Effector CD4-positive, alpha-beta T cell (primary cell): Measurements from ENCODE around the gene CD74.
A peak's percentile ranks its signal among the peaks of the same experiment; 100 is the strongest.
"Not testable (repeated sequence)": the region's sequence is repeated elsewhere in the genome, so short reads cannot be mapped to it uniquely, and the experiment has no call there.

ENCODE experiments used
- DNase-seq: peaks from one replicate; pipeline ENCODE4 v3.0.0-alpha.2; 2020

The CD74 gene

DNA sequence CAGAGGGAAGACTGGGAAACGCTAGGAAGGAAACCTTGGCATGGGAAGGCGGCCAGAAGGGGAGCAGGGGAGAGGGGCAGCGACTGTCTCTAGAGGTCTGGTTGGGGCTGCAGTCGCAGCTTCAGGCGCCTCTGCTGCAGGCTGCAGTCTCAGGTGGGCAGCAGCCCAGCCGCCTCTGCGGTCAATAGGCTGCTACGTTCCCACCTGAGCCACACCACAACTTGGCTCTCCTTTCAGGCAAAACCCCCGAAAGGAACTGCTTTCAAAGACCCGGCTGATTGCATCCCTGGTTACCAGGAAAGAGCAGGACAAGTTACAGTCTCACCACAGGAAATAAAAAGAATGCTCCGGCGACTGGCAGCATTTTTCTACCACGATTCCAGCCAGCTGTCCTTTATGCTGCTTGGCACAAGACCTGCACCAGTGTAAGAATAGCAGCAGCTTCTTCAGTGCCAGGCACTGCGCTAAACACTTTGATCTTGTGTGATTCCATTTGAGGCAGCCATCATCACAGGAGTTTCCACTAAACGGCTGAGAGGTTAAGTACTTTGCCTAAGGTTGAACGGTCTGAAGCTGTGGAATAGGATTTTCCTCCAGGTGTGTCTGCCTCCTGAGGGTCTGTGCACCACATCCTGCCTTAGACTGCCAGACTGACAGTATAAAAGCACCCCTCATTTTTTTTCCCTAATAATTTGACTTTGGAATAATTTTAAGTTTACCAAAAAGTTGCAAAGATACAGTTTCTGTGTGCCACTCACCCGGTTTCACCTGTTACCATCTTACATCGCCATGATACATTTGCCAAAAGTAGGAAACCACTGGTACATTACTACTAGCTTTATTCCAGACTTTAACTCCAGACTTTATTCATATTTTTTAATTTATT lies 29.3 kb upstream of the CD74 start:
- DNase-seq, result no peak

DNA sequence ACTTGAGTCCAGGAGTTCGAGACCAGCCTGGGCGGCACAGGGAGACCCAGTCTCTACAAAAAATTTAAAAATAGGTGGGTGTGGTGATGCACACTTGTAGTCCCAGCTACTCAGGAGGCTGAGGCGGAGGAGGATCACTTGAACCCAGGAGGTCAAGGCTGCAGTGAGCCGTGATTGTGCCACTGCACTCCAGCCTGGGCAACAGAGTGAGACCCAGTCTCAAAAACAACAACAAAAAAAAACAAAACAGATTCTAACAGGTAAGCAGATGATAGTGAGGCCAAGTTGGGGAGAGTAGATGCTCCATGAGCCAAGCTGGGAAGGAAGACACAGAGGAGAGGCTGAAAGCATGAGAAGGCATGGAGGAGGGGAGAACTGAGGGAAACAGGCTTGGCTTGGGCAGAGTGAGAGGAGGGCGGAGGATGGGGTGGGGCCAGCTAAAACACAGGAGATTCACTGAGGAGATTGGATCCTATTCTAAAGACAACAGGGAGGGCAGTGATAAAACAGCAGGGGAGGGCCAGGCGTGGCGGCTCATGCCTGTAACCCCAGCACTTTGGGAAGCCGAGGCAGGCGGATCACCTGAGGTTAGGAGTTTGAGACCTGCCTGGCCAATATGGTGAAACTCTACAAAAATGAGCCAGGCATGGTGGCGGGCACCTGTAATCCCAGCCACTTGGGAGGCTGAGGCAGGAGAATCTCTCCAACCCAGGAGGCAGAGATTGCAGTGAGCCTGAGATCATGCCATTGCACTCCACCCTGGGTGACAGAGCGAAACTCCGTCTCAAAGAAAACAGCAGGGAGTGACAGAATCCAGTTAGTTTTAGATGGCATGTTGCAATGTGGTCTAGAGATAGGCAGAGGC lies 28.5 kb upstream of the CD74 start:
- DNase-seq, result no peak

DNA sequence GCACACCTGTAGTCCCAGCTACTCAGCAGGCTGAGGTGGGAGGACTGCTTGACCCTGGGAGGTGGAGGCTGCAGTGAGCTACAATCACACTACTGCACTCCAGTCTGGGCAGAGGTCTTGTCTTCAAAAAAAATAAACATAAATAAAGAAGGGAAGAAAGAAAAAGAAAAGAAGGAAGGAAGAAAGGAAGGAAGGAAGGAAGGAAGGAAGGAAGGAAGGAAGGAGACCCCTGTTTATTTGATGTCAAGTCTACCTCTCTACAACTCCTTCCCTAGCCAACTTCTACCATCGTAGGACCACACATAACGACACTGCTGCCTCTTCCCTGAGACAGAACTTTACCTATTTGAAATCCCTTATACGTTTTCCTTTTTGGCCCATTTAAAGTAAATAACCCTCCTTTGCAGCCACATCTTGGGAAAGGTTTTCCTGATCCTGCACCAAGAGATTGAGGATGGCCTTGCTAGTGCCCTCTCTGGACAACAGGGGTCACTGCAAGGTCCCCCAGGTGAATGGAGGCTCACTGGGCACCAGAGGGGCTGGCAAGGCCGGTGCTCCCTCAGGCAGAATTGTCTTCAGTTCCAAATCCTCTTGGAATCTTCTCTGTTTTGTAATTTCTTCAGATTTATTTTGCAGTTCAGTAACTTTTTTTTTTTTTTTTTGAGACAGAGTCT lies 26.3 kb upstream of the CD74 start:
- no peak for DNase-seq

DNA sequence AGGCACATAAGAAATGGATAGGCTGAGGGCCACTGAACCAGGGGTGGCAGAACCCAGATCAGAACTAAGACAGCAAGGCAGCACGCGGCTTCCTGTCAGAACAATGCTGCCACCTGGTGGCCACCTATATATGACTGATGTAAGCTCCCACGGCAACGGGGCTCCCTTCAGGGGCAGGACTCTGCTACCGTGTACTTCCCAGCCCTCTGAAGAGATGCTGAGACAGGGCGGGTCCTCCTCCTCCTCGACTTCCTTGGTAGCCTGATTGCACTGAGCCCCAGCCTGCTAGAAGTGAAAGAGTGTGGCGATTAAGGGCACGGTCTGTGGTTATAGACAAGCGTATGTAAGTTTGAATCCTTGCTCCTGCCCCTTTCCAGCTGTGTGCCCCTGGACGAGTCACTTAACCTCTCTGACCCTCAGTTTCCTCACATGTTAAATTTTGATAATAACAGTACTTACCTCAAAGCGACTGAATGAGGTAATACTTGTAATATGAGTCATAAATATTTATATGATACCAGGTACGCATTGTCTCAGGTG lies 23.5 kb upstream of the CD74 start:
- DNase-seq, result peak; percentile 92

DNA sequence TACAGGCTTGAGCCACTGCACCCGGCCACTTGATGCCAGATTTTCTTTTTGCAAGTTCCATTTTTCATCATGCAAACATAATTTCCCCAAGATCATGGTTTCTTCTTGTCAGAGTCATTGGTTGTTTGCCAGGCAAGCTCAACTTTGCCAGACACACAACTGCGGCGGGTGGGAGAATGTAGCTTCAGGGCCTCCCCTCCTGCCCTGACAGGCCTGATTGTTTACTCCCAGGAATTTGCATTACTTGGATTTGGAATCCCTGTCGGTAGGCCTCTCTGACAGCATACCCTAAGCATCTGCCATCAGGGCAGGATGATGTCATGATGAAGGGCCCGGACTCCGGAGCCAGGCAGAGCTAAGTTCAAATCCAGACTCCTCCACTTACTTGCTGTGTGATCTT lies 21.8 kb upstream of the CD74 start:
- no peak for DNase-seq

DNA sequence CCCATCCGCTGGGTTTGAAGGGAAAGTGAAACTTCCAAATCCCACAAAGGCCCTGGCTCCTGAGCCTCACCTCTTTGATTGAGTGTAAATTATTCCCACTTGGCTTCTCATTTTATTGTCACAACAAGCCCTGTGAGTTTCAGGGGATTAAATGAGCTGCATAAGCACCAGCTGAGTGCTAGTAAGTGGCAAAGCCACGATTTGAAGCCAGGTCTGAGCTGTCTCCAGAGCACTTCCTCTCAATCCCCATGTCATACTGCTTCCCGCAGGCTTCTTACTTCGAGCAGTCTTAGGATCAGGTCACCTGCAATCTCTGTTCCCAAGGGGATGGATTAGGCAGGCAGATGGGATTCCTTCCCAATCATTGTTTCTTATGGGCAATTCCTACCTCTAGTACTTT lies 18.9 kb upstream of the CD74 start:
- DNase-seq, result no peak

DNA sequence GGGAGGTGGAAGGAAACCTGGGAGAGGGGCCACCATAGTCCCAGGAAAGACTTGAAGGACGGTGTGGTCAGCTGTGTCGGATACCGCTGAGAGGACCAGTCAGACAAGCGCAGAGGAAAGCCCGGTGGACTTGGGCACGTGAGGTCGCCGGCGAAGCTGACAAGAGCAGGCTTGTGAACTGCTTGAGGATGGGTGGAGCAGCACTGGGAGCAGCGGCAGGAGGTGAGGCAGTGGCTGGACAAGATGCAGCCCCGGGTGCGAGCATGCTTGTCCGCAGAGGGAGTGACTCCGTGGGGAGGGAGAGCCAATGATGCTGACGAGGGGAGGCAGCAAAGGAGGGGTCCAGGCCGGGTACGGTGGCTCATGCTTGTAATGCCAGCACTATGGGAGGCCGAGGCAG lies 18.3 kb upstream of the CD74 start:
- DNase-seq, result no peak

DNA sequence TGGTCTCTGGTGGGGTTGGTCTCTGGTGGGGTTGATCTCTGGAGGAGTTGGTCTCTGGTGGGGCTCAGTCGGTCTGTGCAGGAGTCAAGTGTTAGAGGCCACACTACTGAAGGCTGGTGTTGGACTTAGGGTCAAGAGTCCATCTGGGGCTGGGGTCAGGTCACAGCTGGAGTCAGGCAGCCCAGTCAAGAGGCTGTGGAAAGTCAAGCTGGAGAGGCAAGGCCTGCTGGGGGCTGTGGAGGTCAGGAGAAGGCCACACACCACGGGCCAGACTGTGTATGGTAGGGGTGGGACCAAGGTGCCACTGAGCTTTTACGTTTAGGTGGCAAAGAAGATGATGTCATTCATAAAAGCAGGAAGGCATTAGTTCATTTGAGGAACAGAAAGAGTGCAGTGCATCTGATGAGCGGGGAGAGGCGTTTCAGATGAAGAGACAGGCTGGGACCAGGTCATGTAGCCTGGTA lies 16.7 kb upstream of the CD74 start:
- no peak for DNase-seq

DNA sequence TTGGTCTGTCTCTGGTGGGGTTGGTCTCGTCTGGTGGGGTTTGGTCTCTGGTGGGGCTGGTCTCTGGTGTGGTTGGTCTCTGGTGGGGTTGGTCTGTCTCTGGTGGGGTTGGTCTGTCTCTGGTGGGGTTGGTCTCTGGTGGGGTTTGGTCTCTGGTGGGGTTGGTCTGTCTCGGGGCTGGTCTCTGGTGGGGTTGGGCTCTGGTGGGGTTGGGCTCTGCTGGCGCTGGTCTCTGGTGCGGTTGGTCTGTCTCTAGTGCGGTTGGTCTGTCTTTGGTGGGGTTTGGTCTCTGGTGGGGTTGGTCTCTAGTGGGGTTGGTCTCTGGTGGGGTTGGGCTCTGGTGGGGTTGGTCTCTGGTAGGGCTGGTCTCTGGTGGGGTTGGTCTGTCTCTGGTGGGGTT lies 16.3 kb upstream of the CD74 start:
- no peak for DNase-seq

DNA sequence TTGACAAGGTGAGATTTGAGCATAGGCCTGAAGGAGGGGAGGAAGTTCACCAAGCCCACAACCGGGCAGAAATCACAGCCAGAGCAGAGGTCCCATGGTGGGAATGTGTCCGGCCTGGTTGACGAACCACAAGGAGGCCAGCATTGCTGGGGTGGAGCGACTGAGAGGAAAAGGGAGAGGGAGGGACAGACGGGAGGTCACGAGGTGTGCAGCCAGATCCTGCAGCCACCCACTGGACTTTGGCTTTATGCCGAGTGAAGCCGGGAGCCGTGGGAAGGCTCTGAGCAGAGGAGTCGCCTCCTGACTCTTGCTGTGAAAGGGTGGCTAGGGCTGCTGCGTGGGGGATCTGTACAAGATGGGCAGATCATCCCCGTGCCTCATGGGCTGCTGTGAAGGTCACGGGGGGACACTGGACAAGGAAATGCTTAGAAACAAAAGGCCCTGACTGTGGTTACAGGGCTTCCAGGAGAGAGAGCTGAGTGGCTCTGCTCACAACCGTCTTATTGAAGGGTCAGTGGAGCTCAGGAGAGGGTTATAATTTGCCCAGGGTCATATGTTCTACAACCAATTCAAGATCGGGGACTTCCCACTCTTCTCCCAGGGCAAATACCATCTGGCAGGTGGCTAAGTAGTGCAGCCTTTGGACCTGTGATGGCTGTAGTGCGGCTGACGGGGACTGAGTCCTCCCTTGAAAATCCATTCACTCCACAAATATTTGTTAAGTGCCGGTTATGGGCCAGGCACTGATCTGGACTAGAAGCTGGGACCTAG lies 15.6 kb upstream of the CD74 start:
- DNase-seq, result no peak

DNA sequence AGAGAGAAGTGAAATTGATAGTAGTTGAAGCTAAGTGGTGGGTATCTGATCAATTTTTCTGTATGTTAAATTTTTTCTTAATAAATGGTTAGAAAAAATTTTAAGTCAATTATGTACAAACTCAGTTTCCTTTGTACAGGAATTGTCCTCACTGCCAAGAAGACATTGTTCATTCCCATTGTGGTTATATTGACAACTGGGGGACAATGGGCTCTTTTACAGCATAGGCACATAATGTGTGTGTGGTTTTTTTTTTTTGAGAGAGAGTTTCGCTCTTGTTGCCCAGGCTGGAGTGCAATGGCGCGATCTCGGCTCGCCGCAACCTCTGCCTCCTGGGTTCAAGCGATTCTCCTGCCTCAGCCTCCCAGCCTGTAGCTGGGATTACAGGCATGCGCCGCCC lies 13.5 kb upstream of the CD74 start:
- not testable (repeated sequence) for DNase-seq

DNA sequence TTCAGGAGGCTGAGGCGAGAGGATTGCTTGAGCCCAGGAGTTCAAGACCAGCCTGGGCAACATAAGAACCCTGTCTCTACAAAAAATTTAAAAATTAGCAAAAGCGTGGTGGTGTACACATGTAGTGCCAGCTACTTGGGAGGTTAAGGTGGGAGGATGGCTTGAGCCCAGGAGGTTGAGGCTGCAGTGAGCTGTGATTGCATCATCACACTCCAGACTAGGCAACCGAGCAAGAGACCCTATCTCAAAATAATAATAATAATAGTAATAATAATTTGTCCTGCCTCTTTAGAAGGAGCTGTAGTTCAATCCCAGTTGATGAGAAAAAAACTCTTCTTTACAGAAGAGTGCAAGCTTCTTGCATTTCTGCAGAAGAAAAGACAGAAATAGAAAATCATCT lies 10.0 kb upstream of the CD74 start:
- no peak for DNase-seq

DNA sequence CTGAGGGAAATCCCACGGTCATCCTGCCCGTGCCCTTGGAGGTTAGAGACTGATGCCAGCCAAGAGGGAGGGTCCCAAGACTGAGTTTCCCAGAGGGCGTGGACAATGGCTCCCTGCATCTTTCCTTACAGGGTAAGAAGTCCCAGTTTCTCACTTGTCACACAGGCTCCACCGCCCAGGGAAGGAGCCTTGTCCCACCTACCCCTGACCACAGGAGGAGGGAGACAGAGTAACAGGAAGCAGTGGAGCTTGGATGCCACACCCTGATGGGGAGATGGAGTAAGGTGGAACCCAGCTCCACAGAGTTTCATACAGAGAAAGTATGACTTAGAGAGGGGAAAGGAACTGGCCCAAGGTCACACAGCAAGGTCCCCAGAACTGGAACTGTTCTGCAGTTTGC lies 9.4 kb upstream of the CD74 start:
- DNase-seq, result no peak

DNA sequence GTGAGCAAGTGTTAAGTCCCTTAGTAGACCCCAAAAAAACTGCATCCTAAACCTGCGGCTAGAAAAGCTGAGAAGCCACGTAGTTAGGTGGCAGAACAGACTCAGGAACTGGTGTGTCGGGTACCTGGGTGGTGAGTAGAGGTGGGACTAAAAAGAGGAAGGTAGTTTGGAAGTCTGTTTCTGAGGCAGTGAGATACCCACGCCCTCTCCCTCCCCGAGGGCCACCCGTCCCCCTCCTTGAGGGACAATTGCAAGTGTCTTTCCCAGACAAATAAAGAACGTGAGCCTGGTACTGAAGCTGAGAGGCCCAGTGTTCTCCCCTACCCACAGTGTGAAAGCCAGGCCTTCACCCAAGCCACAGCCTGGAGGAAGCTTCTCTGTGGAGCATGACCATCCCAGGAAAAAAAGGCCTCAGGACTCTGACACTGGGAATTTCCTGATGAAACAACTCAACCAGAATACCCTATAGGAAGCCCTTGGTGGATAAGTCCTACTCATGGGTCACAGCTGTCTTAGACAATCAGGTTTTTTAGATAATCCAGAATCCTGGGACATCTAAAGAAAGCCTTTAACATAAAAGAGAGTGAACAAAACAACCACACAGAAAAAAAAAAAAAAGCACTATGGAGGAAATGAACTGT lies 7.0 kb upstream of the CD74 start:
- DNase-seq, result no peak

DNA sequence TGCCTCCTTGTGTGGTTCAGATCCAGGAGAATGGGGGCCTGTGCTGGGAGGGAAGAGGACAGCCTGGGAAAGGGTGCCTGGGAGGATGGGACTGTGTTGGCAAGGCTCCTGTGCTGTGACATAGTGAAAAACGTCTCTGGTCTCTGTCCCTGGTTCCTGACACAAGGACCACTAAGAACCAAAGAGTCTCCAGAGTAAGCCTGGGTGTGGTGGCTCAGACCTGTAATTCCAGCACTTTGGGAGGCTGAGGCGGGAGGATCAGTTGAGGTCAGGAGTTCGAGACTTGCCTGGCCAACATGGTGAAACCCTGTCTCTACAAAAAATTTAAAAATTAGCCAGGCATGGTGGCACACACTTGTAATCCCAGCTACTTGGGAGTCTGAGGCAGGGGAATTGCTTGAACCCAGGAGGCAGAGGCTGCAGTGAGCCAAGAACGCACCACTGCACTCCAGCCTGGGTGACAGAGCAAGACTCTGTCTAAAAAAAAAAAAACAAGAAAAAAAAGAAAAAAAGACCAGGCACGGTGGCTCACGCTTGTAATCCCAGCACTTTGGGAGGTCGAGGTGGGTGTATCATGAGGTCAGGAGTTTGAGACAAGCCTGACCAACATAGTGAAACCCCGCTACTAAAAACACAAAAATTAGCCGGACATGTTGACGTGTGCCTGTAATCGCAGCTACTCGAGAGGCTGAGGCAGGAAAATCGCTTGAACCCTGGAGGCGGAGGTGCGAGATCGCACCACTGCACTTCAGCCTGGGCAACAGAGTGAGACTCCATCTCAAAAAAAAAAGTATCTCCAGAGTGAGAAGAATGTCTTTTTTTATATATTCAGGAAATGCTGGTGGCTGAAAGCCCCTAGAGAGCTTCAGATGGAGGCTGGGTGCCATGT lies 1.4 kb upstream of the CD74 start:
- DNase-seq, result not testable (repeated sequence)

DNA sequence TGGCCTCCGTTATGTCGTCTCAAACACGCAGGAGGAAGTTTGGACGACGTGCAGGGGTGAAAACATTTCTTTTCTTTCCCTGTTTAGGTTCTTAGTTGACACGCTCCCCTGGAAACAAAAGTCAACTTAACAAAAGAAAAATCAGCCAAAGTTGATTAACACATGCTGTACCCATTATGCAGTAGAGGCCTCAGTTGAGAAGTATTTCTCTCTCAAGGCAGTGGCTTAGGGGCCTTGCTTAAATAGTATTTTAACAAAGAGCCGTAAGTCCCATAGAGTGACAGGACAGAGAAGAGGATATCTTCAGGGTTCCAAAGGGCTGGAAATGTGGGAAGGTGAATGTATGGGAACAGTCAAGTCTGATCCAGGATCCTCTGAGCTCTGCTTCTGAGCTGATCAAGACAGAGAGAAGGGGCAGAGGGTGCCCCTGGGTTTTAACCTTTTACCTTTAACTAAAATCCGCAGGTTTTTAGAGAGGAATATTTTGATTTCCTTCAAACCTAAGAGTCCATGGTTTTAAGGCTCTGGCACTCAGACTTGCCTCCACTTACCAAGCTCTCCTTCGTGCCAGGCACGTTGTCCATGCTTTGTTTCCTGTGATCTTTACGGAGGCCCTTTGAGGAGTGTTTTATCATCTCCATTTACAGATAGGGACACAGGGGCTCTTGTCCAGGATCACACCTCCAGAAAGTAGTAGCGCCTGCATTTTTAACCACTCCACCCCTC lies 629 bp upstream of the CD74 start:
- DNase-seq, result no peak

DNA sequence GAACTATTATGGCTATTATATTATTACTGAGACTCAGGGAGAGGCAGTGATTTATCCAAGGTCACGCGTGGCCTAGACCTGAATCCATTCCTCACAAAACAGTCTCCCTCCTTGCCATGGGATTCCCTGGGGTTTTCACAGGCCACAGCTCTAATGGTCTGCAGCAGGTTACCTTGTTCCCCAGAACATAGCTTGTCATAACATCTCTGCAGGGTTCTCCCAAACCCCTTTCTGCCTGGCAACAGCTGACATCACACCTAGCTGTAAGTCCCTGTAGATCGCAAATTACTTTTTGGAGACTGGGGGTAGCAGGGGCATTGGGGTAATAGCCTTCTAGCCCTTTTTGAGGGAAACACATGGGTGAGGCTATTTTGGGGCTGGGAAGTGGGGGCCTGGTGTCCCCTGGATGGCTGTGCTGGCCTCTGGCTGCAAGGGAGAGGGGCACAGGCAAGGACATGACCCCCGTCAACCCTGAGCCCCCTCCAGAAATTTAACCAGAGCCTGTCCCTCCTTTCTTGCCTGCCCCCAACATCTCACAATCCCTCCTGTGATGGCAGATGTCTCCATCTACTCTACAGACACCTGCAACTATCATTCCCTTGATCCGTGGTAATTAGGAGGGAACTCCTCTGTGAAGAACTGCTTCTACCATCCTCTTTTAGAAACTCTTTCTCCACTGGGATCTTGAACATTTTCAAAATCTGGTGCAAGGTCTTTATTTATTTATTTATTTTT lies 1.3 kb downstream of the CD74 start:
- DNase-seq, result peak; percentile 56

DNA sequence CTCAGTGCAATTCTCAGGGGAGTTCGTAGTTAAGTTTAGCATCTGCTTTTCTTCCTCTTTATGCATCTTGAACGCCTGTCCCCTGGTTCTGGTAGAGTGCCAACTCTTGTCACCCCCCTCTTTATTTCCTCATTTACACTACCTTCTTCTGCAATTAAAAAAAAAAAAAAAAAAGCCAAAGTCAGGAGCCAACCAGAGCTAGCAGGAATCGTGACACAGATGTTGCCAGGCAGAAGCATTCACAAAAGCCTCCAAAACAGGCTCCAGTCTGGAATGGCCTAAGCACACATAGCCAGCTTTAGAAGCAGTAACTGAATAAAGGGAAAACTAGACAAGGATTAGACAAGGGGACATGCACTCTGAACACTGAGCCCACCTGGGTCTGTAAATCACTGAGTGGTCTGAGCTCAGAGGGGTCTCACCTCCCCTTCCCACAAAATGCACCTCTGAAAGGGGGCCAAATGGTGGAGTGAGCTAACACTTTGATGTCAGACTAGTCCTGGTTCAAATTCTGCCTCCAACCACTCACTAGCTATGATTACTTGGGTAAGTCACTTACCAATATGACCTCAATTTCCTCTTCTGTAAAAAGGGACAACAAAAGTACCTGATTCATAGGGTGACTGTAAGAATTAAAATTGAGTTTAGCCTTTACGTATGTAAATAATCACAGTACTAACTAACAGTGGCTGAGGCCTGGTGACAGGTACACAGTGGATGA lies 2.0 kb downstream of the CD74 start:
- DNase-seq, result peak; percentile 42
